GM21825 (cell line): ENCODE data around the gene CACNB1.
A peak's percentile ranks its signal among the peaks of the same experiment; 100 is the strongest.

Source experiments
- ATAC-seq: cut with Tn5 transposase; IDR thresholded peaks from one replicate; pipeline ENCODE4 v1.9.1; 2021; ENCODE audit warnings: mild to moderate bottlenecking, moderate library complexity; ENCODE audit not compliant: unreplicated experiment

The CACNB1 gene

GRCh38 chr17:39204245-39204644 is 6.8 kb upstream of the CACNB1 start:
- no peak for ATAC-seq

DNA sequence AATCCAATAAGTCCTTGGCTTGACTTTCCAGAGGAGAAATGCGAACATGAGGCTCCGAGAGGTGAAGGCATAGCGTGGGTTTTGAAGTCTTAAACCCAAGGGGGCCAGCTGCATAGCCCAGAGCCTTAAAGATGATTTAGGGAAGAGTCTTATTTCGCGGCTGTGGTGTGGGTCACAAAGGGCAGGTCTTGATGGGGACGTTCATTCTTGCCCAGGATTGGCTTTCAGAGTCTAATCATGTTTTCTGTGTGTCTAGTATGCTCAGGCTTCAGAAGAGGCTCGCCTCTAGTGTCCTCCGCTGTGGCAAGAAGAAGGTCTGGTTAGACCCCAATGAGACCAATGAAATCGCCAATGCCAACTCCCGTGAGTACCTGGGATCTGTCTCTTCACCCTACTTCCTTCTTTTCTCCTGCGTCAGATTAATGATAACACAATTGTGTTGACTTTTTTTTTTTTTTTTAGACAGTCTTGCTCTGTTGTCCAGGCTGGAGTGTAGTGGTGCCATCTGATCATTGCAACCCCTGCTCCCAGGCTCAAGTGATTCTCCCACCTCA is 3.6 kb upstream of the CACNB1 start:
- no peak for ATAC-seq

DNA sequence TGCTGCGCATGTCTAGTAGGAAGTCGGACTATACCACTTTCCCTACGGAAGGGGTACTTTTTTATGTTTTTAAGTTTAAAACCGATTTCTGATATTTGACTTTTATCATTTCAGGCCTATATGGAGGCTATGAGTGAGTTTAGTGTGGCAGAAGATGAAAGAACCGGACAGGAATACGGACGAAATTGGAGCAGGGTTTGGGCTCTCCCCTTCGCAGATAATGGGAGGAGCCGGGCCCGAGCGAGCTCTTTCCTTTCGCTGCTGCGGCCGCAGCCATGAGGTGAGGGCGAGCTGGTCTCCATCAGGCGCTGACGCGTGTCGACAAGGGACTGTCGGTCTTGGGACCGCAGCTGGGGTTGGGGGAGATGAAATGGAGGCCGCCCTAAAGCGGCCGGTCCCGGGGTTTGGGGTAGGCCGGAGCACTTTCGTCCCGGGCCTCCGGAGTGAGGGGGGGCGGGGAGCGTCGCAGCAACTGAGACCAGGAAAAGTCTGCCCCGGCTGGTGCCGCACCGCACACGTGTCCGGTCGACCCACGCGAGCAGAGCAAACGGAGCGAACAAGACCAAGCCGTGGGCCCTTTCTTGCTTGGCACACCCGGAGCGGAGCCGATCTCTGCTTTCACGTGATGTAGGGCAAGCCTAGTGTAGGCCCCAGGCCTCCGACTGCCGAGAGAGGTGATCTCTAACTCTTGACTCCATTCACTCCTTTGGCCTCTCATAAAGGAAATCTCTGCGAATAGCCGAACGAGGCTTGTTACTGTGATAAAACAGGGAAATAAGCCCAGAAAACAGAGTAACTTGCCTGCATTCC is 2.8 kb upstream of the CACNB1 start, which contains the start of gene RPL19:
TSS of gene RPL19 (plus strand) at position 214 of the 810 bp plus-strand sequence. CDS start at position 276, 62 bp downstream.
- peak; percentile 53 for ATAC-seq

DNA sequence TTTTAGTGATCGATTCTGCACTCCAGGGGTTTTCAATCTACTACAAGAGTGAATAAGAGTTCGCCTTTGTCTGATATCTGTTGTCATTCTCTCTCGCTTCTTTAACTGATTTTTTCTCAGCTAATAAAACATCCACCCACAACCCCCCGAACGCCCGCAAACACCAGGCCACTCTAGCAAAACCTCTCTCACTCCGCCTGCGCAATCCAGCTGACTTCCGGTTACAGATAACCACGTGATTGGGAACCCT is 2.3 kb upstream of the CACNB1 start:
- ATAC-seq = peak; percentile 53

GRCh38 chr17:39198186-39198566 is 707 bp upstream of the CACNB1 start:
- no peak for ATAC-seq

- no peak for ATAC-seq
Observed at GRCh38 chr17:39196808-39197291, 619 bp downstream of the CACNB1 start.

DNA sequence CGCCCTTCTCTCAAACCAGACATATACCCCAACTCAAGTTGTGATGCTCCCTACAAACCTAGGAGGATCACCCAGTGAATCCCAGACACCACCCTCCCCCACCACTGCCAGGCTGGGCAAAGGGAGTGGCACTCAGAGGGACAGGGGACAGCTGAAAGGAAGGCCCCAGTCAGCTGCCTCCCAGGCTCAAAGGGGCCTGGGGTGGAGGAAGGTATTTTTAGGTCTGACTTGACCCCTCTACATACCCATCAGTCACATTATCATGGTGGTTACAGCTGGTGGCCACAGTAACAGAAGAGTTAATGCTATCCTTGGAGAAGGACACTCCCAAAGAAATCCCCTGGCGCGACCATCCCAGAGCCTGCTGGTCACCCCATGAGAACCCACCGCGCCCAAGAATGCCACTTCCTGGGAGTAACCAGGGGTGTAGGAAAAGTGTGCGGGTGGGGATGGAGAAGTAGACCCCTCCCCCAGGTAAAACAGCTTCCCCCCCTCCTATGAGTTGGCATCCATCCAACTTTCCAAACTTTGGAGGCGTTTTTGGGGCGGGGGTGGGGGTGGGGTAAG is 1.1 kb downstream of the CACNB1 start:
- no peak for ATAC-seq

DNA sequence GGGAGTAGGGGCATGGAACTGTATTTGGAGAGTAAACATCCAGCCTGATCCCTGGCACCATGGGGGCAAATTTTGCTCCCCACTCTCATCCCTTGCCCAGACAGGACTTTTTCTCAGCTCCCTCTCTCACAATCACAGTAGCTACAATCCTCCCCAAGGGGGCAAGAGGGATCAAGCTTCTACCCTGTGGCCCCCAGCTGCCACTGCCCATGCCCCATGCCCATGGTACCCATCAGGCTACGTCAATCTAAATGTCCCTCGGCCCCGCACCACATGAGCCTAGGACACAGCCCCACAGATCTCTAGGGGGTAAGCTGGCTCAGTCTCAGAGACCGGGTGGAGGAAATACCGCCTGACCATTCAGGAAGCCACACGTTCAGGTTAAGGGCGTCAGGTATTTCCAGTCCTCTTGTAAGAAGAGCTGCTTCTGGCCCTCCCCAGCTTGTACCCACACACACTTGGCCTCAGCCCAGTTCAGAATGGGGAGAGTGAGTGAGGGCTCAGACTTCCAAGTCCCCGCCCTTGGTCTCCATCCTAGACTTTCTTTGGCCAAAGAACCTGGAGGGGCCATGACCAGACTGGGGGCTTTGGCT is 1.8 kb downstream of the CACNB1 start:
- no peak for ATAC-seq

DNA sequence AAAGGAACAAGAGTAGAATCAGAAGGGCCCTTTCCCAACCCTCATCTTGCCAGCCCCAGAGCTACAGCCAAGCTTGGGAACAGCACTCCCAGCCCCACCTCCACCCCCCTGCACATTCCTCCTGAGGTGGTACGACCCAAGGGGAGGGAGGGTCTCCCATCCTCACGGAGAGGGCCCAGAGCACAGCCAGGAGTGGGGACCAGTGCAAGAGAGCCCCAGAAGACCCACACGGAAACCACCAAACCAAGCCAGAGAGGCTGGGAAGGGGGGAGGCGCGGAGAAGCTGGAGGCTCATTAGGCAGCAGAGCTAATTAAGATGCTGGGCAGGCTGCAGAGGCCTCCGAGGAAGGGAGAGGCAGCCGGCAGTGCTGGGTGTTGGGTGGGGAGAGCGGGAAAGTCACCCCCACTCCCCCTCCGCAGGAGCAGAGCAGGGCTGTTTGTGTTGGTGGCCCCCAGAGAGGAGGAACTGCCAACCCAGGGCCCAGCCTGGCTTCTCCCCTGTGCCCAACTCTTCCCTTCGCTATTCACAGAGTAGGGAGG is 2.4 kb downstream of the CACNB1 start:
- ATAC-seq = no peak

- no peak for ATAC-seq
Observed at GRCh38 chr17:39194089-39194984, 3.1 kb downstream of the CACNB1 start.

- no peak for ATAC-seq
Observed at GRCh38 chr17:39193346-39193745, 4.1 kb downstream of the CACNB1 start.

GRCh38 chr17:39192901-39193300 is 4.6 kb downstream of the CACNB1 start:
- ATAC-seq = no peak

- no peak for ATAC-seq
Observed at GRCh38 chr17:39191750-39192510, 5.5 kb downstream of the CACNB1 start.

DNA sequence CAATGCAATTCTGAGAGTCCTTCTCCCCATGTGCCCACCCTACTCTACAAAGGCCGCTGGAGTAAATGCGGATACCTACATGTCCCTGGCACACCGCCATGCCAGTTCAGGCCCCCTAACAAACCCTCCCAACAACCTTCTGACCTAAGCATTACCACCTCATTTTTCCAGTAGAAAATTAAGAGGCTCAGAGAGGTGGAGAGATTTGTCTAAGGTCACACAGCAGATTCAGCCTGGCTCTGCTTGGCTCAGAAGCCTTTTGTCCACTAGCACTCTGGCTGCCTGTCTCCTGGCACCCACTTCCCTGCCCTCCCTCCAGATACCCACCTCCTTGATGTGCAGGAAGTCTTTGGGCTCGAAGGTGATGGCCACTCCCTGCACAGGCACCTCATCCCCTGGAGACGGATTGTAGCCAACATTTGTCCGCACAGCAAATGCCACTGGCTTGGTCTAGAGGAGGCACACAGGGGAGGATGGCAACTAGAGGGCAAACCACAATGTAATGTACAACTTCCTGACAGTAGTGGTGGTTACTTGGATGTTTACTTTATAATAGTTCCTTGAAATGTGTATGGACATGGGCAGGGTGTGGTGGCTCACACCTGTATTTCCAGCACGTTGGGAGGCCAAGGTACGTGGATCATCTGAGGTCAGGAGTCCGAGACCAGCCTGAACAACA is 10.2 kb downstream of the CACNB1 start:
- ATAC-seq = no peak

- ATAC-seq = no peak
Observed at GRCh38 chr17:39186481-39187002, 10.9 kb downstream of the CACNB1 start.

DNA sequence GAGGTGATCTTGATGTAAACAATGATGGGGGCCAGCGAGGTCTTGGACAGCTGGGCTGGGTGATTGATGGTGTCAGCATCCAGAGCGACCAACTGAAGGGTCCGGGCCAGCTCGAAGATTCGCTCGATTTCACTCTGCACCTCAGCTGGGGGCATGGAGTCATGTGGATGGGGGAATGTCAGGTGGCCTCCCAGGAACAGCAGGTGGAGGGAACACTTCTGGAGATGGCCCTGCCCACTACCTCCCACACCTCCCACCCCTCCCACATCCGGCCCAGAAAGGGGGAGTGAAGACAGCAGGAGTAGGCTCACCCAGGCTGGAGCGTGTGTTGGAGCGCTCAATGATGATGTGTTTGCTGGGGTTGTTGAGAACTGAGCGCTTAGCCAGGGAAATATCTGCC is 13.7 kb downstream of the CACNB1 start:
- ATAC-seq = no peak

GRCh38 chr17:39183045-39183444 is 14.4 kb downstream of the CACNB1 start:
- no peak for ATAC-seq

DNA sequence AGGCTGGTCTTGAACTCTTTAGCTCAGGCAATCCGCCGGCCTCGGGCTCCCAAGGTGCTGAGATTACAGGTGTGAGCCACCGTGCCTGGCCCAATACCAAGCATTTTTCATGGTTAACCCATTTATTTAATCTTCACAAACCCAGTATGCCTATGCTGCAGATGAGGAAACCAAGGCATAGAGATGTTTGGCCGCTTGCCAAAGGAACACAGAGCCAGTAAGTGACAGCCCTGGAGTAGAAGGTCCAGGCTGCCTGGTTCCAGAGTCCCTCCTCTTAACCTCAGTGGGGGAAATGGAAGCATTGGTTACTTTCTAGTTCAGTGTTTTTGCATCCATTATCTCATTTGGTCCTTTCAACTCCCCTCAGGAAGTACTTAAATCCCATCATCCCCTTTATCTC is 16.2 kb downstream of the CACNB1 start:
- ATAC-seq = no peak

DNA sequence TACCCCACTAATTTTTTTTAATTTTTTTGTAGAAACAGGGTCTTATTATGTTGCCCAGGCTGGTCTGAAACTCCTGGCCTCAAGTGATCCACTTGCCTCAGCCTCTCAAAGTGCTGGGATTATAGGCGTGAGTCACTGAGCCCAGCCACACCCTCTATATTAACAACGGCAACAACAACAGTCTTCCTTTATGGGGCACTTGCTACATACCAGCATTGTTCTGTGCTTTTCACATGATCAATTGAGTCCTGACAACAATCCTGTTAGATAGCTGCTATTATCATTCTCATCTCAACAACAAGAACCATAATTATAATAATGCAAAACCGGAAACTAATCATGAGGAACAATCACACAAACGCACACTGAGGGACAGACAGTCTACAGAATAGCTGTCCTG is 18.9 kb downstream of the CACNB1 start:
- no peak for ATAC-seq
